ENCODE results near the gene ZMPSTE24.
A peak's percentile ranks its signal among the peaks of the same experiment; 100 is the strongest.

ZMPSTE24 gene

DNA sequence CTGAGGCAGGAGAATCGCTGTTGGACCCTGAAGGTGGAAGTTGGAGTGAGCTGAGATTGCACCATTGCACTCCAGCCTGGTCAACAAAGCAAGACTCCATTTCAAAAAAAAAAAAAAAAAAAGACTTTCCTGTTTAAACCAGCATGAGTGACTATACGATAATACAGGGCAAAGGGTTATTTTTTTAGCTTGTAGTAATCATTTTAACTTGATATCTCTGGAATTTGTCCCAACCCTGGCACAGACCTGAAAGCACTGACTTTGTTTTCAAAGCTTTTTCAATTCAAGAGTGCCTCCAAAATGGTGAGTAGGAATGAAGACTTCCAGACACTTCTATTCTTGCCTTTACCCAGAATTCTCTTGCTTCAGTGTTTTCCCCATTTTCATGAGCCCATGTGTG is 14.7 kb upstream of the ZMPSTE24 start:
- no peak overlapping the region for H3K9ac ChIP-seq (ENCODE audit: low read length)
- no peak overlapping the region for H3K4me3 ChIP-seq (ENCODE audit: low read depth in 1 of 2, low read length in 2 of 2)
- H3K27ac ChIP-seq (ENCODE audit: low read depth, low read length), result no peak overlapping the region
- no peaks in the 10 kb centered on the region for H3K4me1 ChIP-seq (ENCODE audit: insufficient read depth, low read length)
- peaks cover 11% of the 10 kb centered on the region for H3K36me3 ChIP-seq (ENCODE audit: insufficient read depth, low read length)
- no peaks in the 10 kb centered on the region for H3K9me3 ChIP-seq (ENCODE audit: low read length)
- H3K27me3 ChIP-seq (ENCODE audit: control insufficient read depth in 1 of 2, insufficient read depth in 2 of 2, low read length in 2 of 2), result no peaks in the 10 kb centered on the region

DNA sequence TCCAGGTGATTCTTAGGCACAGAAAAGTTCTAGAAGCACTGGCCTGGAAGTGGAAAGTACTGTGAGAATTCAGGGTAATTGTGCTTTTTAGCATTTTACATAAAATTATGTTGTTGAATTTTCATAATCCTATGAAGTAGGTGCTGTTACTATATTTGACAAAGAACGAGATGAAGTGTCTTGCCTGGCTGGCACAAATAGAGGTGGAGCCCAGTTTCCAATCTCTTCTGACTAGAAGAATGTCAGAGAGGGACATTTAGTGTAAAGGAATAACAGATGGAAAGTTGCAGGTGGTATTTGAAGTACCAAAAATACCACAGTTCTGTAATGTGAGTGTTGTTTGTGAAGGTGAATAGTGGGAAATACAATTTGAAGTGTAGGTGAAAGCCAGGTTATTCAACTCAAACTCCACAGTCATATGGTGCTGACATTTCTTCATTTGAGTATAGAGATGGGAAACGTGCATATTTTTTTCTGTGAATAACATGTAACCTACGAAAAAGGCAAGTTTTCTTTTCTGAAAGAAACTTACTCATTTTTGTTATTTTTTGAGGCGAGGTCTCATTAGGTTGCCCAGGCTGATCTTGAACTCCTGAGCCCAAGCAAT is 13.8 kb upstream of the ZMPSTE24 start:
- Histone ChIP-seq H3K9ac (ENCODE audit: low read length) (no peak overlapping the region), H3K4me3 (ENCODE audit: low read depth in 1 of 2, low read length in 2 of 2) (no peak overlapping the region), H3K9me3 (ENCODE audit: low read length) (no peaks in the 10 kb centered on the region), H3K36me3 (ENCODE audit: insufficient read depth, low read length) (peaks cover 2% of the 10 kb centered on the region), H3K27ac (ENCODE audit: low read depth, low read length) (no peak overlapping the region), H3K4me1 (ENCODE audit: insufficient read depth, low read length) (no peaks in the 10 kb centered on the region), H3K27me3 (ENCODE audit: control insufficient read depth in 1 of 2, insufficient read depth in 2 of 2, low read length in 2 of 2) (no peaks in the 10 kb centered on the region)

DNA sequence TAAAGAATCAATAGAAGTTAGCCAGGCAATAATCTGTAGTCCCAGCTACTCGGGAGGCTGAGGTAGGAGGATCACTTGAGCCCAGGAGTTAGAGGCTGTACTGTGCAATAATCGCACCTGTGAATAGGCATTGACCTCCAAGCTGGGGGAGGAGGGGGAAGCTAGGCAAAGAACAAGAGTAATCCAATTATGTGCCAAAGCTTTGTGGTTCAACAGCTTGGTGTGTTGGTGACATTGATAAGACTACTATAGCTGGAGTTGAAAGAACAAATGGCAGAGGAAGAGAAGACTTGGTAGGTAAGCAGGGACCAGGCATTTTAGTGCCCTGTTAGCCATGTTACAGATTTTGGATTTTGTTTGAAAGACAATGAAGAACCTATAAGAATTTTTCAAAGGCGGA is 12.3 kb upstream of the ZMPSTE24 start:
- H3K4me1 ChIP-seq (ENCODE audit: insufficient read depth, low read length), result no peaks in the 10 kb centered on the region
- no peak overlapping the region for H3K4me3 ChIP-seq (ENCODE audit: low read depth in 1 of 2, low read length in 2 of 2)
- H3K27me3 ChIP-seq (ENCODE audit: control insufficient read depth in 1 of 2, insufficient read depth in 2 of 2, low read length in 2 of 2), result no peaks in the 10 kb centered on the region
- no peaks in the 10 kb centered on the region for H3K9me3 ChIP-seq (ENCODE audit: low read length)
- H3K9ac ChIP-seq (ENCODE audit: low read length), result no peak overlapping the region
- H3K27ac ChIP-seq (ENCODE audit: low read depth, low read length), result no peak overlapping the region
- H3K36me3 ChIP-seq (ENCODE audit: insufficient read depth, low read length), result no peaks in the 10 kb centered on the region

DNA sequence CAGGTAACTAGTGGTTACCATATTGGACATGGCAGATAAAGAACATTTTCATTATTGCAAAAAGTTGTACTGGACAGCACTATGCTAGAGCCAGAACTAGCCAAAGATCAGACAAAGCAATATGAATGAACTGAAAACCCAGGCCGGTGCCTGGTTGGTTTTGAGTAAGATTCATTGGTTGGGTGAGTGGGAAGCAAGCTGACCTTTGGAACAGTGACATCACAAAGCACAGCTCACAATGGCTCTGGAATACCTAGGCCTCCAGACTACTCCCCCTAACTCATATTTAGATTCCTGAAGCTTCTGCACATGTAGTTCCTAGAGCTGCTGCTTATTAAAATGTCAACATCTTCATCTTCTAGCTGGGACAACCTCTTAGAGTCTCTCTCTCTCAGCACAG is 10.4 kb upstream of the ZMPSTE24 start, which contains the start of gene TMCO2:
Gene TMCO2 (plus strand): TSS at position 283 of the 400 bp plus-strand sequence. CDS start 57 bp downstream, at position 340.
- Histone ChIP-seq H3K9me3 (ENCODE audit: low read length) (no peaks in the 10 kb centered on the region), H3K4me1 (ENCODE audit: insufficient read depth, low read length) (no peaks in the 10 kb centered on the region), H3K4me3 (ENCODE audit: low read depth in 1 of 2, low read length in 2 of 2) (no peak within 1 kb of the TSS), H3K36me3 (ENCODE audit: insufficient read depth, low read length) (no peaks in the 10 kb centered on the region), H3K27ac (ENCODE audit: low read depth, low read length) (no peak within 1 kb of the TSS), H3K27me3 (ENCODE audit: control insufficient read depth in 1 of 2, insufficient read depth in 2 of 2, low read length in 2 of 2) (no peaks in the 10 kb centered on the region), H3K9ac (ENCODE audit: low read length) (no peak within 1 kb of the TSS)

DNA sequence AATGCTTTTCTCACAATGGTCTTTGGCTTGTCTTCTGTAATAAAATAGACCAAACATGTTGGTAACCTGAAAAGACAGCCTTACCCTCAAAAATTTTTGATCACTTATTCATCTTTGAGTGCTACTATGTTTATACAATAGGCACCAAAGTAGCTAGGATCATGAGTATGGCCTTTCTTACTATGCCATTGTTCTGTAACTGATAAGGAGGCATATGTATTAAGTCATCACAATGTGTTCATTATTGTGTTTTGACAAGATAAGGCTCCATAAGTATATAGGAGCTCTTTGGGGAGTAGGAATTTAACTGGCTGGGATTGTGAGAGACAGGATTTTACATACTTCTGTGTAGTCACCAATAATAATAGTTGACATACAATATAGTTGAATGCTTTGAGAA is 9.6 kb upstream of the ZMPSTE24 start:
- H3K27ac ChIP-seq (ENCODE audit: low read depth, low read length), result no peak overlapping the region
- H3K27me3 ChIP-seq (ENCODE audit: control insufficient read depth in 1 of 2, insufficient read depth in 2 of 2, low read length in 2 of 2), result no peaks in the 10 kb centered on the region
- no peaks in the 10 kb centered on the region for H3K36me3 ChIP-seq (ENCODE audit: insufficient read depth, low read length)
- no peaks in the 10 kb centered on the region for H3K4me1 ChIP-seq (ENCODE audit: insufficient read depth, low read length)
- no peak overlapping the region for H3K4me3 ChIP-seq (ENCODE audit: low read depth in 1 of 2, low read length in 2 of 2)
- H3K9me3 ChIP-seq (ENCODE audit: low read length), result no peaks in the 10 kb centered on the region
- no peak overlapping the region for H3K9ac ChIP-seq (ENCODE audit: low read length)

DNA sequence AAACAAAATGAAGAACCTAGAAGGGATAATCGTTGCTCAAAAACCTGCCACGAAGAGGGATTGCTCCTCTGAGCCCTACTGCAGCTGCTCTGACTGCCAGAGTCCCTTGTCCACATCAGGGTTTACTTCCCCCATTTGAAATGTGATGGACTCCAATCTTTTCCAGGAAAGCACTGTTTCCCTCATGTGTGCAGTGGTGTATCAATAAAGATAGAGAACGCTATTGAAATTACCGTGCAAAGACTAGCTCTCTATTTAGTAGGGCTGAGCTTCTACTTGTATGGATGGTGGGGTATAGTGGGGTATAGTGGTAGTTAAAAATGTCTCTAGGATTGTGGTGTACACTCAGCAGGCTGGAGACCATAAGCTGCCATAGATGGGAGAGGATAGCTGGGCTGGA is 6.6 kb upstream of the ZMPSTE24 start:
- Histone ChIP-seq H3K4me3 (ENCODE audit: low read depth in 1 of 2, low read length in 2 of 2) (no peak overlapping the region), H3K9ac (ENCODE audit: low read length) (no peak overlapping the region), H3K4me1 (ENCODE audit: insufficient read depth, low read length) (peaks cover 2% of the 10 kb centered on the region), H3K27me3 (ENCODE audit: control insufficient read depth in 1 of 2, insufficient read depth in 2 of 2, low read length in 2 of 2) (no peaks in the 10 kb centered on the region), H3K36me3 (ENCODE audit: insufficient read depth, low read length) (no peaks in the 10 kb centered on the region), H3K9me3 (ENCODE audit: low read length) (no peaks in the 10 kb centered on the region), H3K27ac (ENCODE audit: low read depth, low read length) (no peak overlapping the region)

DNA sequence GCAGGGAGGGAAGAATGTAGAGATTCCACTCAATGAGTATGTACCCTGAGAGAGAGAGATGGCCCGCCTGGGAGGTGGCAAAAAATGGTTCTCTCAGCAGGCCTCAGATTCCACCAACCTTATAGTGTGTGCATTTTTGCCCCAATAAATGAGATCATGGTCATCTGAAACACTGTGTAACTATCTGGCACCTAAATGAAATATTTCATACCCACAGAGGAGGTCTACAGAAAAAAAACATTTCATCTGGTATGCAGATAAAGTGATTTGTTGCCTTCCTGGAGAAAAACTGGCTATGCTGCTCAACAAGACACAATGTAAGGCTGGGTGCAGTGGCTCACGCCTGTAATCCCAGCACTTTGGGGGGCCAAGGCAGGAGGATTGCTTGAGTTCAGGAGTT is 5.4 kb upstream of the ZMPSTE24 start:
- Histone ChIP-seq H3K4me3 (ENCODE audit: low read depth in 1 of 2, low read length in 2 of 2) (no peak overlapping the region), H3K4me1 (ENCODE audit: insufficient read depth, low read length) (peaks cover 7% of the 10 kb centered on the region), H3K9me3 (ENCODE audit: low read length) (no peaks in the 10 kb centered on the region), H3K9ac (ENCODE audit: low read length) (no peak overlapping the region), H3K36me3 (ENCODE audit: insufficient read depth, low read length) (no peaks in the 10 kb centered on the region), H3K27ac (ENCODE audit: low read depth, low read length) (no peak overlapping the region), H3K27me3 (ENCODE audit: control insufficient read depth in 1 of 2, insufficient read depth in 2 of 2, low read length in 2 of 2) (no peaks in the 10 kb centered on the region)

DNA sequence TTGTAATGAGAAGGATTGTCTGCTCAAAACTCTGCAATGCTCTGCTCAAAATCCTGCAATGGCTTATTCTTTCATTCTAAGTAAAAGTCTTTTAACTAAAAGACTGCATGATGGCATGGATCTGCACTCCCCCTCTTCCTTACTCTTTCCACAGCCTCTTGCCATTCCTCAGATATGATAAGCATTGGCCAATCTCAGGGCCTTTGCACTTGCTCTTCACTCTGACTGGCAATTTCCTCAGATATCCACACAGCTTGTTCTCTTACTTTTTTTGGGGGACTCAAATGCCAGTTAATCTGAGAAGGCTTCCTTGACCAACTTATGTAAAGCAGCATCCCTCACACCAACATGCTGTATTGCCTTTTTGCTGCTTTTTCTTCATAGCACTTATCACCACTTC is 2.8 kb upstream of the ZMPSTE24 start:
- Histone ChIP-seq H3K4me3 (ENCODE audit: low read depth in 1 of 2, low read length in 2 of 2) (no peak overlapping the region), H3K4me1 (ENCODE audit: insufficient read depth, low read length) (peaks cover 15% of the 10 kb centered on the region), H3K27ac (ENCODE audit: low read depth, low read length) (no peak overlapping the region), H3K9me3 (ENCODE audit: low read length) (no peaks in the 10 kb centered on the region), H3K27me3 (ENCODE audit: control insufficient read depth in 1 of 2, insufficient read depth in 2 of 2, low read length in 2 of 2) (no peaks in the 10 kb centered on the region), H3K9ac (ENCODE audit: low read length) (no peak overlapping the region), H3K36me3 (ENCODE audit: insufficient read depth, low read length) (peaks cover 1% of the 10 kb centered on the region)

DNA sequence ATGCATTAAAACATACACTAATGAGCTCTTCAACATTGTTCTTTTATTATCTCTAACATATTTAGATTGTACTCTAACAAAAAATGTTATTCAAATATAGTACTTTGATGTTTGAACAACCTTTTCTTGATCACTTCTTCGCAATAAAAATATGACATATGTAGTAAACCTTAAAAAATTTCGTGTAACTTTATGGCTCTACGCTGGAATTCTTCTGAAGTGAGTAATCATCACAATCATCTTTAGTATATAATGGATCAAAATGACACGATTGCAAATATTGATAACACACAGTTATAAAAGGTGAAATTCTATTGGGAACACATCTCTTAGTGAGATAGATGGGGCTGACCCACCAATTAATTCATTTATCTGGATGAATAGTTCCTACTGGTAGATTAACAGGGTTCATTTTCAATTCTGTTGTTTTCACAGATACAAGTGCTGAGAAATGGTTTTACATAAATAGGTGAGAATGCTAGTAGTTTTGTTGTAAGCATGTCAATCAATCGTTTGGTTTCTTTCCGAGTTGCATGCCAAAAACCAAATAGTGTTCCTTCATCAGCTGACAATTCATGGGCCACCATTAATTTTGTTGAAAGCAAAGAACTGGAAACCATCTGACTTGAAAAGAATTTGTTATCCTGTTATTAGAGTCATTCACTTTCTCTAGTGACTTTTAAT is 1.5 kb upstream of the ZMPSTE24 start:
- H3K27me3 ChIP-seq (ENCODE audit: control insufficient read depth in 1 of 2, insufficient read depth in 2 of 2, low read length in 2 of 2), result no peaks in the 10 kb centered on the region
- peak overlapping the region; percentile 73 to 100 for H3K4me3 ChIP-seq (ENCODE audit: low read depth in 1 of 2, low read length in 2 of 2)
- peaks cover 15% of the 10 kb centered on the region for H3K36me3 ChIP-seq (ENCODE audit: insufficient read depth, low read length)
- H3K4me1 ChIP-seq (ENCODE audit: insufficient read depth, low read length), result peaks cover 27% of the 10 kb centered on the region
- peak overlapping the region; percentile 98 for H3K9ac ChIP-seq (ENCODE audit: low read length)
- H3K9me3 ChIP-seq (ENCODE audit: low read length), result no peaks in the 10 kb centered on the region
- H3K27ac ChIP-seq (ENCODE audit: low read depth, low read length), result no peak overlapping the region

DNA sequence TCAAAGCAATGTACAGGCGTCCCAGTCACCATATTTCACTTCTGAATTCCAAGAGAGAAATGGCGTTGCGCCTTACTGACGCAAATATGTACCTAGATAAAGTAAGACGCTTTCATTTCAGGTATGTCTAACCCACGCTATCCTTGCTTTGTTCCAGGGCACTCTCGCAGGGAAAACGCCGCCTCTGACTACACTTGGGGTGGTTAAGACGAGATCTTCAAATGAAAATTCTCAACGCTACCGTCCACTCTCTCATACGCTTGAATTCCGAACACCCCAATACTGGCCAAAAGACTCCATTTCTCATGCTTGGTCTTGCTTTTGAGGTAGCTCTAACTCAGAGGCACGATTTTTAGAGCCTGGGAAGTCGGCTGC is 736 bp upstream of the ZMPSTE24 start:
- H3K27ac ChIP-seq (ENCODE audit: low read depth, low read length), result peak overlapping the region; percentile 82
- no peaks in the 10 kb centered on the region for H3K9me3 ChIP-seq (ENCODE audit: low read length)
- peak overlapping the region; percentile 73 to 100 for H3K4me3 ChIP-seq (ENCODE audit: low read depth in 1 of 2, low read length in 2 of 2)
- H3K36me3 ChIP-seq (ENCODE audit: insufficient read depth, low read length), result peaks cover 22% of the 10 kb centered on the region
- H3K9ac ChIP-seq (ENCODE audit: low read length), result peak overlapping the region; percentile 98
- no peaks in the 10 kb centered on the region for H3K27me3 ChIP-seq (ENCODE audit: control insufficient read depth in 1 of 2, insufficient read depth in 2 of 2, low read length in 2 of 2)
- peaks cover 27% of the 10 kb centered on the region for H3K4me1 ChIP-seq (ENCODE audit: insufficient read depth, low read length)

DNA sequence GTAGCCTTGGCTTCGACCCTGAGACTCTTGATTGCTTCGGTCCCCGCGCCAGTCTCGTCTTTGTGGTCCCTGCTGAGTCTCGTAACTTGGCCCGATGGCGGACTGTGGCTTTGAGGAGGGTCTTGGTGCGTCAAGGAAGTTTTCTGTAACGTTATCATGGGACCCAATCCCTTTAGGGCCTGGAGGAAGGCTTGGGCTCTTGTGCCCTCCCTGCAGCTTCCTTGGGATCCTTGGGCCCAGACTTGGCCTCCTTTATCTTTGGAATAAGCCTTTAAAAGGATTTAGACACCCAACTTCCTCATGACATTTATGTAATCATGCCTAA is 371 bp downstream of the ZMPSTE24 start:
- H3K9me3 ChIP-seq (ENCODE audit: low read length), result no peaks in the 10 kb centered on the region
- H3K4me1 ChIP-seq (ENCODE audit: insufficient read depth, low read length), result peaks cover 36% of the 10 kb centered on the region
- H3K27ac ChIP-seq (ENCODE audit: low read depth, low read length), result peak overlapping the region; percentile 82
- H3K27me3 ChIP-seq (ENCODE audit: control insufficient read depth in 1 of 2, insufficient read depth in 2 of 2, low read length in 2 of 2), result no peaks in the 10 kb centered on the region
- peak overlapping the region; percentile 89 for H3K9ac ChIP-seq (ENCODE audit: low read length)
- peak overlapping the region; percentile 73 to 100 for H3K4me3 ChIP-seq (ENCODE audit: low read depth in 1 of 2, low read length in 2 of 2)
- H3K36me3 ChIP-seq (ENCODE audit: insufficient read depth, low read length), result peaks cover 32% of the 10 kb centered on the region

DNA sequence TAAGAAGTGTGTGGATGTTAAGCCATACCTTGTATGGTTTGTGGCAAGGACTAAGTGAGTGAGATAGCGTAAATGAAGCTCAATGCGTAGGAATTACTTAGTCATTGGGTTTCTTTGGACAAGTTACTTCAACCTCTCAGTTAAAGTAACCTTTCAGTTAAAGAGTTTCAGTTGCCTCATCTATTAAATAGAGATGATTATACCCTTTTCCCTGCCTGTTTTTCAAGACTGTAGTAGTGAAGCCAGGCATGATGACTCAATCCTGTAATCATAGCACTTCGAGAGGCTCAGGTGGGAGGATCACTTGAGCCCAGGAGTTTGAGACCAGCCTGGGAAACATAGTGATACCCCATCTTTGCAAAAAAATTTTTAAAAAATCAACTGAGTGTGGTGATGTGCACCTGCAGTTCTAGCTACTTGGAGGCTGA is 6.3 kb downstream of the ZMPSTE24 start:
- Histone ChIP-seq H3K27ac (ENCODE audit: low read depth, low read length) (no peak overlapping the region), H3K9ac (ENCODE audit: low read length) (no peak overlapping the region), H3K4me3 (ENCODE audit: low read depth in 1 of 2, low read length in 2 of 2) (no peak overlapping the region), H3K36me3 (ENCODE audit: insufficient read depth, low read length) (peaks cover 45% of the 10 kb centered on the region), H3K27me3 (ENCODE audit: control insufficient read depth in 1 of 2, insufficient read depth in 2 of 2, low read length in 2 of 2) (no peaks in the 10 kb centered on the region), H3K9me3 (ENCODE audit: low read length) (no peaks in the 10 kb centered on the region), H3K4me1 (ENCODE audit: insufficient read depth, low read length) (peaks cover 52% of the 10 kb centered on the region)
